ENCODE data around the gene CHMP1B. TPM values are rescaled to one million over a fixed set of nuclear protein-coding genes. Genes with fewer than 3 reads are reported as not detected.

The CHMP1B gene
- total and polyA plus RNA-seq, 9 of the 15 experiments (the other 6 are each of a cell fraction or from before 2014, with no cell fraction given) = 12.3 to 29.9 (median 19.0) TPM

- TF ChIP-seq, protein P1, sequence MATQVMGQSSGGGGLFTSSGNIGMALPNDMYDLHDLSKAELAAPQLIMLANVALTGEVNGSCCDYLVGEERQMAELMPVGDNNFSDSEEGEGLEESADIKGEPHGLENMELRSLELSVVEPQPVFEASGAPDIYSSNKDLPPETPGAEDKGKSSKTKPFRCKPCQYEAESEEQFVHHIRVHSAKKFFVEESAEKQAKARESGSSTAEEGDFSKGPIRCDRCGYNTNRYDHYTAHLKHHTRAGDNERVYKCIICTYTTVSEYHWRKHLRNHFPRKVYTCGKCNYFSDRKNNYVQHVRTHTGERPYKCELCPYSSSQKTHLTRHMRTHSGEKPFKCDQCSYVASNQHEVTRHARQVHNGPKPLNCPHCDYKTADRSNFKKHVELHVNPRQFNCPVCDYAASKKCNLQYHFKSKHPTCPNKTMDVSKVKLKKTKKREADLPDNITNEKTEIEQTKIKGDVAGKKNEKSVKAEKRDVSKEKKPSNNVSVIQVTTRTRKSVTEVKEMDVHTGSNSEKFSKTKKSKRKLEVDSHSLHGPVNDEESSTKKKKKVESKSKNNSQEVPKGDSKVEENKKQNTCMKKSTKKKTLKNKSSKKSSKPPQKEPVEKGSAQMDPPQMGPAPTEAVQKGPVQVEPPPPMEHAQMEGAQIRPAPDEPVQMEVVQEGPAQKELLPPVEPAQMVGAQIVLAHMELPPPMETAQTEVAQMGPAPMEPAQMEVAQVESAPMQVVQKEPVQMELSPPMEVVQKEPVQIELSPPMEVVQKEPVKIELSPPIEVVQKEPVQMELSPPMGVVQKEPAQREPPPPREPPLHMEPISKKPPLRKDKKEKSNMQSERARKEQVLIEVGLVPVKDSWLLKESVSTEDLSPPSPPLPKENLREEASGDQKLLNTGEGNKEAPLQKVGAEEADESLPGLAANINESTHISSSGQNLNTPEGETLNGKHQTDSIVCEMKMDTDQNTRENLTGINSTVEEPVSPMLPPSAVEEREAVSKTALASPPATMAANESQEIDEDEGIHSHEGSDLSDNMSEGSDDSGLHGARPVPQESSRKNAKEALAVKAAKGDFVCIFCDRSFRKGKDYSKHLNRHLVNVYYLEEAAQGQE (IDR thresholded peaks at IDR 0.05; ENCODE audit: borderline replicate concordance) = no peak
- TF ChIP-seq, protein P1 (CRISPR knock-in tag; IDR thresholded peaks at IDR 0.05; ENCODE audit: low read depth) = no peak; the same call in 1 of the 2 replicates
- TF ChIP-seq ZFX (CRISPR knock-in tag; IDR thresholded peaks at IDR 0.05) = peak; percentile 91
- TF ChIP-seq PRPF4 (IDR thresholded peaks at IDR 0.05; ENCODE audit: insufficient read depth, low read depth, low read length, poor library complexity, severe bottlenecking) = no peak
- TF ChIP-seq, protein P2, sequence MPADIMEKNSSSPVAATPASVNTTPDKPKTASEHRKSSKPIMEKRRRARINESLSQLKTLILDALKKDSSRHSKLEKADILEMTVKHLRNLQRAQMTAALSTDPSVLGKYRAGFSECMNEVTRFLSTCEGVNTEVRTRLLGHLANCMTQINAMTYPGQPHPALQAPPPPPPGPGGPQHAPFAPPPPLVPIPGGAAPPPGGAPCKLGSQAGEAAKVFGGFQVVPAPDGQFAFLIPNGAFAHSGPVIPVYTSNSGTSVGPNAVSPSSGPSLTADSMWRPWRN (IDR thresholded peaks at IDR 0.05; ENCODE audit: low read depth) = no peak
- TF ChIP-seq NRF1 (conservative IDR thresholded peaks at IDR 0.05 in 1 of 2, IDR thresholded peaks at IDR 0.05 in 1 of 2) = peak; percentile 89 to 90
- TF ChIP-seq, protein P3, sequence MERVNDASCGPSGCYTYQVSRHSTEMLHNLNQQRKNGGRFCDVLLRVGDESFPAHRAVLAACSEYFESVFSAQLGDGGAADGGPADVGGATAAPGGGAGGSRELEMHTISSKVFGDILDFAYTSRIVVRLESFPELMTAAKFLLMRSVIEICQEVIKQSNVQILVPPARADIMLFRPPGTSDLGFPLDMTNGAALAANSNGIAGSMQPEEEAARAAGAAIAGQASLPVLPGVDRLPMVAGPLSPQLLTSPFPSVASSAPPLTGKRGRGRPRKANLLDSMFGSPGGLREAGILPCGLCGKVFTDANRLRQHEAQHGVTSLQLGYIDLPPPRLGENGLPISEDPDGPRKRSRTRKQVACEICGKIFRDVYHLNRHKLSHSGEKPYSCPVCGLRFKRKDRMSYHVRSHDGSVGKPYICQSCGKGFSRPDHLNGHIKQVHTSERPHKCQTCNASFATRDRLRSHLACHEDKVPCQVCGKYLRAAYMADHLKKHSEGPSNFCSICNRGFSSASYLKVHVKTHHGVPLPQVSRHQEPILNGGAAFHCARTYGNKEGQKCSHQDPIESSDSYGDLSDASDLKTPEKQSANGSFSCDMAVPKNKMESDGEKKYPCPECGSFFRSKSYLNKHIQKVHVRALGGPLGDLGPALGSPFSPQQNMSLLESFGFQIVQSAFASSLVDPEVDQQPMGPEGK (CRISPR knock-in tag; IDR thresholded peaks at IDR 0.05; ENCODE audit: borderline replicate concordance) = no peak
- TF ChIP-seq JUND (IDR thresholded peaks at IDR 0.05; ENCODE audit: borderline replicate concordance, low read depth, low read length) = peak; percentile 89
- peak; percentile 59; the same call in 2 of the 3 replicates for TF ChIP-seq JUND (tag; IDR thresholded peaks at IDR 0.05; ENCODE audit: borderline replicate concordance, low read depth, low read length)
- no peak; the same call in 1 of the 2 replicates for TF ChIP-seq KAT7 (CRISPR knock-in tag; IDR thresholded peaks at IDR 0.05; ENCODE audit: borderline replicate concordance)
- no peak for TF ChIP-seq EHMT2 (IDR thresholded peaks at IDR 0.05)
- TF ChIP-seq CTCFL (IDR thresholded peaks at IDR 0.05; ENCODE audit: borderline replicate concordance, insufficient read depth, low read depth, low read length, poor library complexity, severe bottlenecking) = no peak
- TF ChIP-seq CSDE1 (IDR thresholded peaks at IDR 0.05) = peak in 1 of 2 experiments; percentile 68; a peak in 2 of 4 replicates
- TF ChIP-seq CAMTA2 (CRISPR knock-in tag; conservative IDR thresholded peaks at IDR 0.05) = no peak
- TF ChIP-seq ZKSCAN3 (CRISPR knock-in tag; IDR thresholded peaks at IDR 0.05) = no peak
Measured at GRCh38 chr18:11851146-11851805, at the start of gene CHMP1B (continued).
